Activated CD4-positive, alpha-beta T cell treated with anti-CD3 and anti-CD28 coated beads for 1 hour (primary cell): ENCODE measurements around the gene C16orf46.
"Not testable (repeated sequence)": the region's sequence is repeated elsewhere in the genome, so short reads cannot be mapped to it uniquely, and the experiment has no call there.

Source experiments
- DNase-seq: peaks from one replicate; pipeline ENCODE4 v3.0.0-alpha.2; 2020

Gene C16orf46, protein sequence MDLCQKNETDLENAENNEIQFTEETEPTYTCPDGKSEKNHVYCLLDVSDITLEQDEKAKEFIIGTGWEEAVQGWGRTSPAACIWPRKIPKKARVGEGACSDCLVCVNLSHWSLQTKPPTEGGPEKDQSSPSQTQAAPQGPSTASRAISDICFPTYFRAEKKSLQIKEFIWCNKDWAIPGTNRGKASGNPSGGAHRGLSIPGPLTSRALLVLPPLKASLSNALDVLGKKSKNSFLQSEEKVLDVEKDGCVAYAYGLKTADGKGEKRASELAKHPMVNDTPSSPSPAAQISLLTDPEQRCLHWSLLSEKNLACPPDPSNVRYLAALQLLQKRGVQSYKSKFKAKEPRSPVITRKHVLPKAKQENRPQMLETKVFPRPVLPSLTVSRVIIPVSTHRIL

DNA sequence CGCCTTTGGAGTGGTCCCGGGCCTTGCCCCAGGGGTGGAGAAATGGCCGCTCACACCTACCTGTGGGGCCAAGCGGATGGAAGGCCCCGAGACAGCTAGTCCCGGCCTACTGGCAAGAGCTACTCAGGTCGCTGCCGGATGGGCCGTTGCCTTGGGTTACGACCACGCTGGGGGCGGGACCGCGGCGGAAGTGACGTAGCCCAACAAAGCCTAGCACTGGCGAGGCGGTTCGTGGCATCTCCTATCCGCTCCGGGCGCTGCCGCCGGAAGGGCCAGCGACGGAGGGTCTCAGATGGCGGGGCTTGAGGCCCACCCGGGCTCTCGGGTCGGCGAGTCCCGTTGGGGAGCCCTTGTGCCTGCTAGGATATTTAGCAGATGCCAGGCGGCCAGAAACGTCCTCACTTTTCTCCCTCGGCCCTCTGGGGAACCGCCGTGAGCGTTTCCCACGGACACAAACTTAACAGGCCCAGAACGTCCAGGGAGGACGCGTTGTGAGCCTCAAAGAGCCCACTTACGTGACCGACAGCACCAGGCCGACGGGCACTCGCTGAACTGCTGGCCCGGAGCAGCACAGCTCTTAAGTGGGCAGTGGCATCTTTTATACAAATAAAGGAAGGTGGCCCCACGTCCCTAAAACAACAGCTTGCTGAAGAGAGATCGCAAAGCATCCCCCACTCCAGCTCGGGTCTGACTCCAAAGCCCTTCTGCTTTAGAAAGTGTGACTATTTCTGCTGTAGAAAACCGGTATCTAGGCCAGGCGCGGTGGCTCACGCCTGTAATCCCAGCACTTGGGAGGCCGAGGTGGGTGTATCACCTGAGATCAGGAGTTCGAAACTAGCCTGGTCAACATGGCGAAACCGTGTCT lies at the start of gene C16orf46:
Gene C16orf46 (minus strand): TSS at position 163 of the 865 bp plus-strand sequence. CDS start 13,283 bp downstream, outside the sequence.
- peak; percentile 95 for DNase-seq

DNA sequence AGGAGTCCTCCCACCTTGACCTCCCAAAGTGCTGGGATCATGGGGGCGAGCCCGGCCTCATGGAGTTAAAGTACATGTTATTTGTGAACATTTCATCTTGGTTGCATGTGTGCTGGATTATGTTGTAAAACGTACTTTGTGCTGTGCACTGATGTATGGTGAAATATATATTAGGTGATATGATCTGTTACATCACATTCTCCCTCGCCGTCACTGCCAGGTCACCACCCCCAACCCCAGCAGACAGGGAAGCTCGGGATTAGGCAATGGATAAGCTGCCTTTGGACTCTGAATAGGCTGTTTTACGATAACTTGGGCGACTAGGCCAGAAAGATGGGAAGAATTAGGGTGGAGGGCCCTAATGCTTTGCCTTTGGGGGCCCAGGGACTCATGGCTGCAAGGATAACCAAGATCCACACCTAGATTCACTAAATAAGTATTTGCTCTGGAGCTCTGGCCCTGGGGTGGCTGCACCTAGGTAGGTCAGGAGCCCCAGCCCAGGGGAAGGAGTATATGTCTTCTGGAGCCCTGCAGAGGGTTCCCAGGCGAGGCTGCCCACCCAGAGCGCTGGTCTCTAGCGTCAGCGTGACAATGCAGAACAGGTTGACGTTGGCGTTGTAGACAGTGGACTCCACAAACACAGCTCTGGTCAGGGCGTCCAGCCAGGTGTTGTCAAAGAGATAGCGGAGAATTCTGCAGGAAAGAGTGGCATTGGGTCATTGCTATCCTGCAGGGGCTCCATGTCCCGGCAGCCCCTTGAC lies 46.2 kb upstream of the C16orf46 start:
- DNase-seq = no peak

DNA sequence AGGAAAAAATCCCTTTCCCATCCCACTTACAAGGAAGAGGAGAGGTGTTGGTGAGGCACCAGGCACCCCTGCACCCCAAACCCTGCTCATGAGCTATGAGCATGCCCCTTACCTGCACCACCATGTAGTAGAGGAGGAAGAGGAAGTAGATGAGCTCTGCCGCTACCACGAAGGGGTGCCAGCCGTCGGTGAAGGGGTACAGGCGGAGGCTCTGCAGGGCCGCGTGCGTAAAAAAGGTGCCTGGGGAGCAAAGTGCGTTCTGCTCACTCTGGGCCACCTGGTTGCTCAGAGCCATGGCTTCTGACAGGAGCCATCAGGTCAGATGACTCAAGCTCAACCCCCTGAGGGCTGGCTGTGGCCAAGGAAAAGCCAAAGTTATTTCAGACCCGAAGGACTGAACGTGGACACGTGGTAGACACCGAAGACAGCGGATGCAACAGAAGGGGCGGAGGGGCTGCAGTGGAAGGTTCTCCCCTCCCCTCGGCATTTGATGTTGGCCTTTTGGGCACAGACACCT lies 44.5 kb upstream of the C16orf46 start:
- DNase-seq = no peak

DNA sequence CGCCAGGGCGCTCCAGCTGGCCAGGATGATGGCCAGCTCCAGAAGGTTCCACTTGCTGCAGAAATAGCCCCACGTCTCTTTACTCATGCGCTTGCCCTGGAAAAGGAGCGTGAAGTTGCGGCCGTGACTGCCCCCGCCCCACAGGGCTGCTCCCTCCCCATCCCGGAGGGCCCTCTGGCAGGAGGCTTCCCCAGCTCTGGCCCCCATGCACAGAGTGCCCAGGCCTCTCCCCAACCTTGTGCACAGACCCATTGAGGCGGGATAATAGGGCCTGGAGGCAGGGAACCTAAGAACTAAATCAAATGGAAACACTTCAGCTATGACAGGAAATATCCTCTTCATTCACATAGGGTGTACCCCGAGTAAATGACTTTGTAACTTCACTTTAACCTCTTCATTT lies 40.4 kb upstream of the C16orf46 start:
- DNase-seq = no peak

DNA sequence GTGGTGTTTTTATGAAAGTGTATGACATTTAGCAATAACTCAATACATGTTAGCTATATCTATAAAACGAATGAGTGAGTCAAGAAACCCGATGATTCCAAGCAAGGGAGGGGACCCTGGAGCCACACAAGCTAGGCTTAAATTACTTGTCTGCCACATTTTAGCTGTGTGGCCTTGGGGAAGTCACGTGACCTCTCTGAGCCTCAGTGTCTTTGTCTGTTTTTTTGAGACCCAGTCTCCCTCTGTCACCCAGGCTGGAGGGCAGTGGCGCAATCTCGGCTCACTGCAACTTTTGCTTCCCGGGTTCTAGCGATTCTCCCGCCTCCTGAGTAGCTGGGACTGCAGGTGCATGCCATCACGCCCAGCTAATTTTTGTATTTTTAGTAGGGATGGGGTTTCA lies 39.2 kb upstream of the C16orf46 start:
- DNase-seq = no peak

DNA sequence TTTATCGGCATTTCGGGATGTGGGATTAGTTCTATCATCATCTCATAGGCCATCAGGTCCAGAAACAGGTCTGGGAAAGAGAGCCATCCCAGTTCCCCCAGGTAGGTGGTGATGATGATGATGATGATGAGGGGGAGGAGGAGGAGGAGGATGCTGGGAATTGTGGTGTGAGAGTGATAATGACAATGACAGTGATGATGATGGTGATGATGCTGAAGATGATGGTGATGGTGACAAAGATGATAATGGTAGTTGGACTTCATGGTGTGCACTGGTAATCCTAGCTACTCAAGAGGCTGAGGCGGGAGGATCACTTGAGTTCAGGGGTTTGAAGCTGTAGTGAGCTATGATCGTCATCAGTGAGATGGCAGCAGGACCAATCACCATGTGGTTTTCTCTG lies 35.4 kb upstream of the C16orf46 start:
- no peak for DNase-seq

DNA sequence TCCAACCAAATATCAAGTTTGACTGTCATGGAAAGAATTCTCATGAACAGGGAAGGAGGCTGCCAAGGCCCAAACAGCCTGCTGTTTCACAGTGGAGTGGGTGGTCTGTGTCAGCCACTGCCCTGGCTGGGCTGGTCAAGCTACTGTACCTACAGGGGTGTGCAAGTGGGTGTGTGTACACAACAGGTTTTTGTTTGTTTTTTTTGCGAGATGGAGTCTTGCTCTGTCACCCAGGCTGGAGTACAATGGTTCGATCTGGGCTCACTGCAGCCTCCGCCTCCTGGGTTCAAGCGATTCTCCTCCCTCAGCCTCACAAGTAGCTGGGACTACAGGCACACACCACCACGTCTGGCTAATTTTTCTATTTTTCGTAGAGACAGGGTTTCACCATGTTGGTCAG lies 32.2 kb upstream of the C16orf46 start:
- not testable (repeated sequence) for DNase-seq

DNA sequence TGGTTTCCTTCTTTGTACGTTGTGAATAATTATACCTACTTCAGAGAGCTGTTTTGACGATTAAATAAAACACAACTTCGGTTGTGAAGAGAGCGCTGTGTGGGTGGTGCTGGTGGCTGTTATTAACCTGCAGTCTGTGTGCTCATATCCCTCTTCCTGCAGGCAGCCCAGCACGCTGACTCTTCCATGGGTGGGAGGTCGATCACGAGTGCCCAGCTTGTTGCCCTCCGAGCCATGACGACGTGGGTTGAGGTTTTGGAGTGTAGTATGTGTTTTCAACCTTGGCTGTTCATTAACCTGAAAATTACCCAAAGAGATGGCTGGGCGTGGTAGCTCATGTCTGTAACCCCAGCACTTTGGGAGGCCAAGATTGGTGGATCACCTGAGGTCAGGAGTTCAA lies 30.5 kb upstream of the C16orf46 start:
- no peak for DNase-seq

DNA sequence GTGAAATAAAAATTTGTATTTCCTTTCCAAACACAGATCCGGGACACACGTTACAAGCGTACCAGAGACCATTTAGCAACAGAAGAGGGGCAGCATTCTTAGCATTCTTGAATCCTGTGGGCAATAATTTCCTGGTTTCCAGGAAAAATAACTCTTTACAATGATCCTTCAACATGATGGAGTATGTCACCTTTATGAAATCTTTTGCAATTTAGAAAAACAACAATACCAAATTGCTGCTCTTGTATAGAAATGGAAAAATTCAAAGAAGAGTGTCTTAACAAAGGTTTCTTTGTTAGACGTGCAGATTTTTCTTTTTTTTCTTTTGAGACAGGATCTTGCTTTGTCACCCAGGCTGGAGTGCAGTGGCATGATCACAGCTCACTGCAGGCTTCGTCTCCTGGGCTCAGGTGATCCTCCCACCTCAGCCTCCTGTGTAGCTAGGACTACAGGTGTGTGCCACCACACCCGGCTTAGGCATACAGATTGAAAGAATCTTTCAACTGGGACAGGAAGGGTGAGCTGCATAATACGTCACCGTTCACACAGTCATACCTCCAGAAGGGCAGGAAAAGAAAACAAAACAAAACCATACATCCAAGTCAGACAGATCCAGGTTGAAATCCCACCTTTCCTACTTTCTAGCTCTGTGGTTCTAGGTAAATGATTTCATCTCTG lies 29.9 kb upstream of the C16orf46 start:
- no peak for DNase-seq

DNA sequence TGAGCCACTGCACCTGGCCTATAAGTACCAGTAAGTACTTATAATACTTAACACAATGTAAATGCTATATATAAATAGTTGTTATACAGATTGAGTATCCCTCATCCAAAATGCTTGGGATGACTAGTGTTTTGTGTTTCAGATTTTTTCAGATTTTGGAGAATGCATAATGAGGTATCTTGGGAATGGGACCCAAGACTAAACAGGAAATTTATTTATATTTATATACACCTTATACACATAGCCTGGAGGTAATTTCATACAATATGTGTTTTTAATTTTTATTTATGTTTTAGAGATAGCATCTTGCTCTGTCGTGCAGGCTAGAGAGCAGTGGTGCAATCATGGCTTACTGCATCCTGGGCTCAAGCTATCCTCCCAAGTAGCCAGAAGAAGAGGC lies 28.9 kb upstream of the C16orf46 start:
- DNase-seq = no peak

DNA sequence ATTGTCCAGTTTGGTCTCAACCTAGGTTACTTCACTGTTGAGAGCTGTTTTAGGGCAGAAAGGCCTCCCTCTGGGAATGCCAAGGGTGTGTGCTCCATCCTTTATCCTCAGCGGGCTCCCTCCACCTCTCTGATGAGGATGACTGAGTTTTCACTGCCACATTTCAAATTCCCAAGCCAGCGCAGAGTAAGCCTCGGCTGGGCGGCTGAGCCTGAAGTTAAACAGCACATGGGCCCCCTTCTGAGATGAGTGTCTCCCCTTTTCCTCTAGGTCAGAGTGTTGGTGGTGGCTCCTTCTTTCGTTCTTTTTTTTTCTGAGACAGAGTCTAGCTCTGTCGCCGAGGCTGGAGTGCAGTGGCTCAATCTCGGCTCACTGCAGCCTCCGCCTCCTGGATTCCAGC lies 24.7 kb upstream of the C16orf46 start:
- no peak for DNase-seq

DNA sequence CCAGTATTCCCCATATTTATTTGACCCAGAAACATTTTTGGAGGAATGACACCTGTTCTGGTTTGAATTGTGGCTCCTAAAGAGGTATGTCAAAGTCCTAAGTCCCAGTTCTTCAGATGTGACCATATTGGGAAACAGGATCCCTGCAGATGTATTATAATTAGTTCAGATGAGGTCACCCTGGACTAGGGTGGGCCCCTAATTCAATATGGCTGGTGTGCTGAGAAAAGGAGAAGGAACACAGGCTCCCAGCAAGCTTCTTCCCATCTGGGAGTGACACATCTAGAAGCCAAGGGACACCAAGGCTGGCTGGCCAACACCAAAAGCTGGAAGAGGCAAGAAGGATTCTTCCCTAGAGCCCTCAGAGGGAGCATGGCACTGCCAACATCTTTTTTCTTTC lies 22.9 kb upstream of the C16orf46 start:
- no peak for DNase-seq

DNA sequence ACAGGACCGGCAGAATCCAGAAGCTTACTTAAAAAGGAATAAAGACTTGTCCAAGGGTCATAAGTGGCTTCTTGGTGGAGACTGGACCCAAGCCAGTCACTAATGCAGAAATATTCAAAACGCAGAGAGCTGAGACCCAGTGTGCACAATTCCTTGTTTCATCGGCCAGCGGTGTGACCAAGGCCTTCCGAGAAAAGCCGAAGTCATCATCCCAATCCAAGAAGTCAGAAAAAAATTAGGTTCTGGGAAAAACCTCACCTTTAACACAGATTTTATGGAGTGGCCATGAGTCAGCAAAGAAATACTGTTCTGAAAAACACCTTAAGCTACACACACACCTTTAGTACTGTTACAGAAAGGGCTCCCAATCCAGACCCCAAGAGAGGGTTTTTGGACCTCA lies 20.2 kb upstream of the C16orf46 start:
- no peak for DNase-seq

DNA sequence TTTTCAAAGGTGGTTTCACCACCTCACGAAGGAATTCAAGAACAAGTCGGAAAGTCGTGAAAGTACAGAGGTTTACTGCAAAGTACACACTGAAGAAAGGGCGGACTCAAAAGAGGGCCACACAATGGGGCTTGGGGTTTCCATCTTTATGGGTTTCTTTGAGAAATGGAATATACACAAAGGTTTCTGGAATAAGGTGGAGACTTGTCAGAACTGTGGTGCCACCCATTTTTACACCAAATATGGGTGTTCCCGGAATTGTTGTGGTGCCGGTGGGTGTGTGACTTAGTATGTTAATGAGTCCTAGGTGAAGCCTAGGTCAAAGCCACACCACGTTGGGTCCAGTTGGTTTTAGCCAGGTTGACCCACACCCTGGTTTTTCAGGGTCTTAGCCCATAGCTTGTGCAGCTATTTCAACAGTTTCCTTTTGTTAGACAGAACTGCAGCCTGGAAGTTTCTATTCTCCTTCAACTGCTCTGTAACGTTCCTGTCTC lies 19.7 kb upstream of the C16orf46 start:
- DNase-seq = no peak

DNA sequence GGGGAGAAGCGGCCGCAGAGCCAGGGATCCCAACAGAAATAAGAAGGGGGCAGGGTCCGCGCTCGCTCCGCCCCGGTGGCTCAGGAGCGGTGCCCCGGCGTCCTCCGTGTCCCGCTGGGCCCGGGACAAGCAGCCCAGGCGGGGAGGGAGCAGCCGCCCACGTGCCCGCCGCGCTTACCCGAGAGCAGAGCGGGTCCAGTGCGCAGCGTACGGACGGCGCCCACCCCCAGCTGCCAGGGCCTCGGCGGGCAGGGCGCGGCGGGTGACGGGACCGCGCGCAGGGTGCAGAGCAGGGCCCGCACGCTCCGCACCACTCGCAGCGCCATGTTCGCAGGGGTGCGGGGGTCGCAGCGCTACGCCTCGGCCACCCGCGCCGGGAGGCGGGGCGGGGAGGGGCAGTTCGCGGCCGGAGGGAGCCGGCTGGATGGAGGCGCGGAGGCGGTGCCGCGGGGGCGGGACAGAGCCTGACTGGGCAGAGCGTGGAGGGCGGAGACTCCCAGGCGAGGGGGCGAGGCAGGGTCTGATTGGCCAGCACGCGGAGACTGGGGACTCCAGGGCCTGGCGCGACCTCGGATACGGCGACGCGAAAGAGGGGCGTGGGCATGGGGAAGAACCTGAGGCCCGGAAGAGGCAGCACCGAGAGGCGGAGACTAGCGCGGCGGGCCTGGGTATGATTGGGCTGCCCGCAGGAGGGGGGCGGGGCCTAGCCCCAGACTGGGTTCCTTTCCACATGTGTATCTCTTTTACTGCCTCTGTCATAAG lies 19.1 kb upstream of the C16orf46 start, which contains the start of gene GCSH:
Gene GCSH (minus strand): TSS at position 443 of the 762 bp plus-strand sequence. CDS start 117 bp downstream, at position 326.
- peak; percentile 95 for DNase-seq

DNA sequence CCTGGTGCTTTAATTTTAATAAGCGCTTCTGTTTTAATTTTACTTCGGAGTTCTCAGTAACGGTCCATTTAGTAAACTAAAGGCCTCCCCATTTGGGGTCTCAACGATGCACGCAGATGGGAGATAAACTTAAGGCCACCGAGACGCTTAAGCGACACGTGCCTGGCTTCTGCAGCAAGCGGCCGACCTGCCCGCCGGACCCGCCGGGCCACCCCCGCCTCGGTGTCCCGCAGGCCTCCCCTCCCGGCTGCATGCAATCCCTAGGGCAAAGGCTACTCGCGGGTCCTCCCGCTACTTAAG lies 18.6 kb upstream of the C16orf46 start:
- DNase-seq = no peak

DNA sequence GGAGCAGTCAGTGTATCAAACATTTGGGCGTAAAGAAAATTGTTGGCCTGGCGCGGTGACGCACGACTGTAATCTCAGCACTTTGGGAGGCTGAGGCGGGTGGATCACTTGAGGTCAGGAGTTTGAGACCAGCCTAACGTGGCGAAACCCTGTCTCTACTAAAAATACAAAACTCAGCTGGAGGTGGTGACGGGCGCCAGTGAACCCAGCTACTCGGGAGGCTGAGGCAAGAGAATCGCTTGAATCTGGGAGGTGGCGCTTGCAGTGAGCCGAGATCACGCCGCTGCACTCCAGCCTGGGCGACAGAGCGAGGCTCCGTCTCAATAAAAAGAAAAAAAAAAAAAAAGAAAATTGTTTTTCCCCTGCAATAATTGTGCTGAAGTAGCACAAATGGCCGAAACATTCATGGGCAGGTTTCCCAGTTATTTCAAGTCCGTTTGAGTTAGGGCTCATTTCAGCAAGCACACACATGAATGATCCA lies 17.8 kb upstream of the C16orf46 start:
- DNase-seq = no peak

DNA sequence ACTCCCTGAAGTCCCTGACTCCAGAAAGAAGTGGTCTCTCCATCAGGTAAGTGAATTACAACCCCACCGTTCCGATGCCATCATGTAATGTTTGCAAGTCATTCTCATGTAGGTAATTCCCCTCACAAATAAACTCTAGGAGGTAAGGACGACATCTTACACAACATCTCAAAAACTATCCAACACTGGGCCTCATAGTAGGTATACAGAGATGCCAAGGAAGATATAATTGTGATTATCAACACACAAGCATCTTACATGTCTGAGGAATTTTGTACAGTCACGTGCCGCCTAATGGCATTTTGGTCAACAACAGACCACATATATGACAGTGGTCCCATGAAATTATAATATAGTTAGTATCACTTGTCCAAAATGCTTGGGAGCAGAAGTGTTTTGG lies 11.8 kb upstream of the C16orf46 start:
- no peak for DNase-seq

DNA sequence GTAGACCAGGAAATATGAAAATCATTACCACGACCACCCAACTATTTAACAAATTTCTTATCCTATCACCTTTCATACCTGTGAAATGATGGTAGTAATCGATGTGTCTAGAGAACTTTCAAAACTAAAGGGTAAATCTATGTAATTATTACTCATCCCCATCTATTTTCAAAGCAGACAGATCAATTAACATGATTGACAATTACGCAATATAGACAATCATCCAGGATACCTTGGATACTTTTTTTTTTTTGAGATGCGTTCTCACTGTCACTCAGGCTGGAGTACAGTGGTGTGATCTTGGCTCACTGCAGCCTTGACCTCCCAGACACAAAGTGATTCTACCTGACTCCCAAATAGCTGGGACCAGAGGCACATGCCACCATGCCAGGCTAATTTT lies 4.0 kb upstream of the C16orf46 start:
- no peak for DNase-seq

DNA sequence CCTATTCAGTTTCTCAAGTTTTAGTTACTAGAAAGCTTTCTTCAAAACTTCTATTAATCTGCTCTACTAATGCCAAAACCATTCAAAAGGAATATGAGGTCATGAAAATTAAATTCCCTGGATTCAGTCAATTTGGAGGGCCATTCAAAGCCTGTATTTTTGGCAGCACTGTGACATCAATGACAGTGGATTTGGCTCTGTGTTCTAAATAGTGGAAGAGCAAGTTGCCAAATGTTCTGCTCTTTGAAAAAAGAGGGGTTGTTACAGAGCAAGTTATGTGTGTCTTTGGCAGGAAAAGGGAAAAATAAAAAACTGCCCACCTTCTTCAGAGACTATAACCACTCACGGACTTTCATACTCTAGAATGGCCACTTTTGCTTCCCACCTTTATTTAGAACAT lies 3.2 kb upstream of the C16orf46 start:
- no peak for DNase-seq

DNA sequence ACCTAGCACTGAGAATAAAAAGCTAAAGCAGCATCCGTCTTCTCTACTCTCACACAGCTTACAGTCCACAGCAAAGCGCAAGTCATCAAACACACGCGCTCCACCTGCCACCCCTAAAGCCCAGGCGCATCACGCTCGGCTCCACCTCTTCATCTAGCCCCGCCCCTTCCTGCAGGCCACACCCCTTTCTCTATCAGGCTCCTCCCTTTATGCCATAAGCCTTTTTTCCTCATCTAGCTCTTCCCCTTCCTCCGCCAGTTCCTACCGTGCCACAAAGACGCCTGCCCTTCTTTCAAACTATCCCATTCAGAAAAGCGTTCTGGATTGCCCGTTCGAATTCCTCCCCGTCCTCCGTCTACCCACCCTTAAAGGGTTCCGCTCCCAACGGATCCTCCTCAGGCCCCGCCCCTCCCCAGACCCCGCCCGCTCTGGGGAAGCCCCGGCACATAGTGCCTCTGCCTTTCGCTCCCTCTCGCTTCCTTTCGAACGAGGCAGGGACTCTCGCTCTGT lies 417 bp downstream of the C16orf46 start:
- DNase-seq = peak; percentile 89
